HCT116 (cell line): ENCODE data around the gene C5orf63. TPM values are rescaled to one million over a fixed set of nuclear protein-coding genes. Genes with fewer than 3 reads are reported as not detected.

Experiments
- ATAC-seq: fragments of 200-7000 bp; cut with Tn5 transposase; 2 replicates; pipeline ENCODE4 v1.9.1; 2020; ENCODE audit warnings: mild to moderate bottlenecking, moderate library complexity
- BruUV-seq: library from RNA; stranded (reverse); fragments of 400-500 nt; replicated peaks from 2 replicates; lab custom pipeline; 2021; lab: Mats Ljungman, UMichigan
- CTCF ChIA-PET: fragments of 300-600 bp; sonication (Branson Sonifier 250); formaldehyde crosslinking; loops from one replicate; lab custom pipeline; 2021; ENCODE audit warnings: antibody characterized with exemption; lab: Charles Lee
- POLR2A ChIA-PET: fragments of 300-600, 350-600 bp; sonication (Branson Sonifier 250); formaldehyde crosslinking; loops from one replicate; lab custom pipeline; 2021; ENCODE audit warnings: antibody characterized with exemption; lab: Charles Lee
- RAD21 ChIA-PET, 2 experiments: fragments of 300-600 bp; sonication (Branson Sonifier 250); formaldehyde crosslinking; loops; one replicate each; lab custom pipeline; 2023; ENCODE audit warnings: low total read pairs in 2 of 2; ENCODE audit not compliant: uncharacterized antibody in 2 of 2, unreplicated experiment in 2 of 2, low non-redundant PET in 1 of 2; lab: Charles Lee
- DNase-seq: peaks from one replicate; pipeline ENCODE4 v3.0.0-alpha.2; 2010; ENCODE audit warnings: low read depth, low spot score
- H2AFZ ChIP-seq: fragments of 200-600 bp; shearing (Covaris generic), sonication (generic); 2 replicates; pipeline ENCODE4 v1.6.1; 2017; ENCODE audit warnings: low read depth, mixed run types, mixed read lengths, antibody characterized with exemption, low read length; ENCODE audit not compliant: poor library complexity, severe bottlenecking
- H3K27ac ChIP-seq: 2 replicates; pipeline ENCODE4 v1.5.1; 2012; ENCODE audit warnings: low read depth, low read length
- H3K27me3 ChIP-seq: fragments of 200-600 bp; sonication (generic); 2 replicates; pipeline ENCODE4 v1.6.1; 2016; ENCODE audit warnings: mixed run types, low read length, mixed read lengths; ENCODE audit not compliant: insufficient read depth
- H3K36me3 ChIP-seq, 2 experiments: fragments of 200-500 bp in 1 of 2; fragments of 200-600 bp in 1 of 2; sonication (Bioruptor generic) in 1 of 2; sonication (generic) in 1 of 2; 2 replicates each; pipeline versions ENCODE4 v1.5.1 to v1.6.1; 2014 to 2016; ENCODE audit warnings: low read length in 2 of 2, inconsistent platforms in 1 of 2, mixed read lengths in 1 of 2, mixed run types in 1 of 2; ENCODE audit not compliant: insufficient read depth in 2 of 2, control insufficient read depth in 1 of 2
- H3K4me1 ChIP-seq, 2 experiments: fragments of 200-600 bp in 1 of 2; sonication (generic) in 1 of 2; 2 replicates each; pipeline versions ENCODE4 v1.5.1 to v1.6.1; 2012 to 2017; ENCODE audit warnings: low read length in 2 of 2, inconsistent platforms in 1 of 2, mild to moderate bottlenecking in 1 of 2, mixed read lengths in 1 of 2, mixed run types in 1 of 2, moderate library complexity in 1 of 2; ENCODE audit not compliant: insufficient read depth in 2 of 2, control insufficient read depth in 1 of 2
- H3K4me2 ChIP-seq: fragments of 200-600 bp; sonication (generic); 2 replicates; pipeline ENCODE4 v1.6.1; 2017; ENCODE audit warnings: mixed run types, low read length, mixed read lengths
- H3K4me3 ChIP-seq, 2 experiments: fragments of 200-600 bp in 1 of 2; sonication (generic) in 1 of 2; replicated peaks in 1 of 2; 2 replicates each; pipeline ENCODE4 v1.5.1; 2011 to 2016; ENCODE audit warnings: low read length in 2 of 2, control low read depth in 1 of 2, low read depth in 1 of 2, mild to moderate bottlenecking in 1 of 2, mixed read lengths in 1 of 2, mixed run types in 1 of 2
- H3K79me2 ChIP-seq: fragments of 200-600 bp; sonication (generic); 2 replicates; pipeline ENCODE4 v1.6.1; 2017; ENCODE audit warnings: mild to moderate bottlenecking, mixed run types, low read length, moderate library complexity, mixed read lengths; ENCODE audit not compliant: insufficient read depth
- H3K9ac ChIP-seq: fragments of 200-600 bp; sonication (generic); 2 replicates; pipeline ENCODE4 v1.6.1; 2016; ENCODE audit warnings: low read length, mixed read lengths
- H3K9me2 ChIP-seq: fragments of 200-600 bp; sonication (generic), shearing (Covaris generic); 2 replicates; pipeline ENCODE4 v1.6.1; 2017; ENCODE audit warnings: mixed run types, mild to moderate bottlenecking, moderate library complexity; ENCODE audit not compliant: insufficient read depth
- H3K9me3 ChIP-seq, 2 experiments: fragments of 200-500 bp in 1 of 2; fragments of 200-600 bp in 1 of 2; sonication (Bioruptor generic) in 1 of 2; sonication (generic) in 1 of 2; 2 replicates each; pipeline ENCODE4 v1.6.1; 2014 to 2017; ENCODE audit warnings: low read length in 2 of 2, mixed read lengths in 2 of 2, inconsistent platforms in 1 of 2, low read depth in 1 of 2, mild to moderate bottlenecking in 1 of 2, mixed run types in 1 of 2, moderate library complexity in 1 of 2; ENCODE audit not compliant: control insufficient read depth in 1 of 2, insufficient read depth in 1 of 2
- H4K20me1 ChIP-seq: fragments of 200-600 bp; sonication (generic), shearing (Covaris generic); 2 replicates; pipeline ENCODE4 v1.6.1; 2017; ENCODE audit warnings: mixed run types, mild to moderate bottlenecking, moderate library complexity; ENCODE audit not compliant: insufficient read depth
- ATF3 ChIP-seq: IDR thresholded peaks from 2 replicates; pipeline ENCODE4 v1.6.1; 2012
- CBX3 ChIP-seq: IDR thresholded peaks from 2 replicates; pipeline ENCODE4 v1.6.1; 2012; ENCODE audit warnings: low read depth
- CEBPB ChIP-seq: IDR thresholded peaks from 2 replicates; pipeline ENCODE4 v1.6.1; 2012; ENCODE audit warnings: low read depth
- EGR1 ChIP-seq: IDR thresholded peaks from 2 replicates; pipeline ENCODE4 v1.6.1; 2012; ENCODE audit warnings: low read depth
- ELF1 ChIP-seq: IDR thresholded peaks from 2 replicates; pipeline ENCODE4 v1.6.1; 2012; ENCODE audit warnings: low read depth, borderline replicate concordance
- EZH2 ChIP-seq: fragments of 200-600 bp; sonication (generic); IDR thresholded peaks from 2 replicates; pipeline ENCODE4 v1.6.1; 2017; ENCODE audit warnings: antibody characterized with exemption, mixed run types
- EZH2phosphoT487 ChIP-seq: fragments of 200-600 bp; IDR thresholded peaks from 2 replicates; pipeline ENCODE4 v1.6.1; 2018; ENCODE audit warnings: antibody characterized with exemption, borderline replicate concordance
- FOSL1 ChIP-seq: IDR thresholded peaks from 2 replicates; pipeline ENCODE4 v1.6.1; 2012; ENCODE audit warnings: low read depth
- MAX ChIP-seq: IDR thresholded peaks from 2 replicates; pipeline ENCODE4 v1.6.1; 2012
- POLR2A ChIP-seq: IDR thresholded peaks from 2 replicates; pipeline ENCODE4 v1.7.0; 2011; ENCODE audit warnings: borderline replicate concordance; ENCODE audit not compliant: insufficient read depth, insufficient read length; ENCODE audit errors: extremely low read depth
- POLR2AphosphoS5 ChIP-seq: IDR thresholded peaks from 2 replicates; pipeline ENCODE4 v1.6.1; 2011; ENCODE audit warnings: mild to moderate bottlenecking, low read depth, low read length, moderate library complexity
- REST ChIP-seq: IDR thresholded peaks from 2 replicates; pipeline ENCODE4 v1.6.1; 2012; ENCODE audit warnings: low read depth
- SRF ChIP-seq: IDR thresholded peaks from 2 replicates; pipeline ENCODE4 v1.6.1; 2012; ENCODE audit warnings: low read depth
- TCF7L2 ChIP-seq: IDR thresholded peaks from 2 replicates; pipeline ENCODE4 v1.7.0; 2011; ENCODE audit warnings: borderline replicate concordance, inconsistent platforms; ENCODE audit not compliant: insufficient read depth, insufficient read length; ENCODE audit errors: extremely low read depth
- YY1 ChIP-seq: IDR thresholded peaks from 2 replicates; pipeline ENCODE4 v1.6.1; 2011; ENCODE audit warnings: low read length, low read depth, moderate library complexity, mild to moderate bottlenecking; ENCODE audit not compliant: insufficient replicate concordance; ENCODE audit errors: extremely low read depth
- ZFX ChIP-seq: fragments of 450-650 bp; IDR thresholded peaks from 2 replicates; pipeline ENCODE4 v1.6.1; 2017
- ZNF274 ChIP-seq: fragments of 200-500 bp; sonication (Bioruptor generic); IDR thresholded peaks from 2 replicates; pipeline ENCODE4 v1.6.1; 2014; ENCODE audit warnings: mild to moderate bottlenecking, low read depth, low read length, inconsistent platforms
- intact Hi-C: fragments of 100-400 bp; cut with micrococcal nuclease; formaldehyde crosslinking; loops from 2 replicates; pipeline ENCODE4 v1.10.0; 2022
- total RNA-seq: library from RNA; stranded (reverse); gene quantifications from one replicate; pipeline ENCODE4 v1.2.1, GENCODE V29; 2021; ENCODE audit not compliant: unreplicated experiment

The C5orf63 gene
- total RNA-seq, 1 experiment from 2014 or later: 4.4 TPM

- no peak overlapping the region for H3K4me3 ChIP-seq
- RAD21 ChIA-PET: no interaction called here
- TF ChIP-seq CBX3 (no peak), CEBPB (no peak), MAX (no peak), TCF7L2 (no peak)
- no peaks in the 10 kb centered on the region for H3K27me3 ChIP-seq
- H3K9ac ChIP-seq: no peak overlapping the region
- 0 out of 2 replicates have a peak, but pooled peaks cover 2% of the 10 kb centered on the region for H4K20me1 ChIP-seq
- DNase-seq: no peak
- H3K4me1 ChIP-seq: no peaks in the 10 kb centered on the region
- H3K9me2 ChIP-seq: 0 out of 2 replicates have a peak, but pooled peaks cover 2% of the 10 kb centered on the region
- POLR2A ChIA-PET: no interaction called here
- no peak overlapping the region for H2AFZ ChIP-seq
- no peaks in the 10 kb centered on the region for H3K9me3 ChIP-seq
- no peak overlapping the region for H3K27ac ChIP-seq
- intact Hi-C loops: no loop called here
- H3K36me3 ChIP-seq: no peaks in the 10 kb centered on the region
- no TSS peak for BruUV-seq
- no peak for ATAC-seq
- no peaks in the 10 kb centered on the region for H3K79me2 ChIP-seq
- CTCF ChIA-PET: no interaction called here
- no peak overlapping the region for H3K4me2 ChIP-seq
These were observed 16.4 kb downstream of the C5orf63 start for GRCh38 chr5:127056896-127057295.

- no peak overlapping the region for H3K9ac ChIP-seq
- intact Hi-C loops: no loop called here
- H3K4me1 ChIP-seq: no peaks in the 10 kb centered on the region
- ChIA-PET CTCF (no interaction called here), POLR2A (no interaction called here), RAD21 (no interaction called here)
- no TSS peak for BruUV-seq
- H3K9me3 ChIP-seq: no peaks in the 10 kb centered on the region
- ATAC-seq (no peak), DNase-seq (no peak)
- H2AFZ ChIP-seq: no peak overlapping the region
- no peaks in the 10 kb centered on the region for H3K27me3 ChIP-seq
- no peaks in the 10 kb centered on the region for H3K9me2 ChIP-seq
- H3K4me3 ChIP-seq: no peak overlapping the region
- H3K27ac ChIP-seq: no peak overlapping the region
- no peak overlapping the region for H3K4me2 ChIP-seq
- H4K20me1 ChIP-seq: no peaks in the 10 kb centered on the region
- no peaks in the 10 kb centered on the region for H3K36me3 ChIP-seq
- no peaks in the 10 kb centered on the region for H3K79me2 ChIP-seq
- TF ChIP-seq ZFX (no peak), ELF1 (no peak), EZH2phosphoT487 (no peak), REST (no peak), POLR2AphosphoS5 (no peak), POLR2A (no peak), EZH2 (no peak), YY1 (no peak), FOSL1 (no peak), ZNF274 (no peak), CBX3 (no peak), SRF (no peak), EGR1 (no peak), ATF3 (no peak), MAX (no peak)
These were observed 17.2 kb downstream of the C5orf63 start for GRCh38 chr5:127055880-127056653.
